ENCODE measurements around the gene SORCS3.

GRCh38 chr10:104774234-104774633 lies 133.1 kb downstream of the SORCS3 start:
- TF ChIP-seq POLR2AphosphoS5 (IDR thresholded peaks at IDR 0.05; ENCODE audit: borderline replicate concordance, low read depth, low read length) (no peak), EZH2 (IDR thresholded peaks at IDR 0.05) (no peak)
